HEK293 (cell line): ENCODE data around the gene DHRS12.

ENCODE experiments used
- CTCF ChIA-PET: fragments of 350-600 bp; formaldehyde crosslinking; extraction: SDS; loops from one replicate; lab custom pipeline; 2021; ENCODE audit warnings: antibody characterized with exemption; lab: Yijun Ruan, JAX
- POLR2A ChIA-PET: fragments of 300-600 bp; formaldehyde crosslinking; extraction: SDS; loops from one replicate; lab custom pipeline; 2020; ENCODE audit warnings: antibody characterized with exemption, inconsistent platforms; lab: Yijun Ruan, JAX
- H3K27ac ChIP-seq: fragments of 200-500 bp; sonication (Bioruptor generic); 2 replicates; pipeline ENCODE4 v1.5.1; 2014; ENCODE audit warnings: low read depth, low read length, control low read depth, inconsistent platforms; ENCODE audit errors: extremely low read depth
- H3K36me3 ChIP-seq, 2 experiments: fragments of 200-500 bp in 1 of 2; sonication (Bioruptor generic) in 1 of 2; 1 replicate in 1 of 2; 2 replicates in 1 of 2; pipeline ENCODE4 v1.5.1; 2014 to 2017; ENCODE audit warnings: inconsistent platforms in 2 of 2, low read length in 2 of 2; ENCODE audit not compliant: control insufficient read depth in 2 of 2, insufficient read depth in 1 of 2
- H3K4me1 ChIP-seq: fragments of 200-500 bp; sonication (Bioruptor generic); 2 replicates; pipeline ENCODE4 v1.5.1; 2014; ENCODE audit warnings: mild to moderate bottlenecking, low read length, inconsistent platforms; ENCODE audit not compliant: control insufficient read depth, insufficient read depth
- H3K4me3 ChIP-seq: 2 replicates; pipeline ENCODE4 v1.5.1; 2011; ENCODE audit warnings: low read depth, mild to moderate bottlenecking, control low read depth, low read length, moderate library complexity
- H3K9me3 ChIP-seq: fragments of 200-500 bp; sonication (Bioruptor generic); 2 replicates; pipeline ENCODE4 v1.5.1; 2014; ENCODE audit warnings: low read depth, low read length, inconsistent platforms; ENCODE audit not compliant: control insufficient read depth, insufficient read depth
- BCL6B ChIP-seq: fragments of 450-650 bp; formaldehyde crosslinking; IDR thresholded peaks from 2 replicates; pipeline ENCODE4 v1.5.1; 2017; ENCODE audit warnings: missing biosample characterization, missing genetic modification characterization
- ELK4 ChIP-seq: IDR thresholded peaks from 2 replicates; pipeline ENCODE4 v1.6.1; 2011; ENCODE audit warnings: mild to moderate bottlenecking, low read depth, low read length, borderline replicate concordance
- HOXD13 ChIP-seq: sonication (generic); formaldehyde crosslinking; IDR thresholded peaks from 2 replicates; pipeline ENCODE4 v1.8.0; 2022; ENCODE audit warnings: missing genetic modification reagents, borderline replicate concordance
- TRIM28 ChIP-seq: IDR thresholded peaks from 2 replicates; pipeline ENCODE4 v1.6.1; 2011; ENCODE audit warnings: low read length, control low read depth, borderline replicate concordance
- YY1 ChIP-seq: fragments of 450-650 bp; formaldehyde crosslinking; IDR thresholded peaks from 2 replicates; pipeline ENCODE4 v1.5.1; 2018; ENCODE audit warnings: missing biosample characterization, missing genetic modification characterization
- ZBTB6 ChIP-seq: fragments of 450-650 bp; formaldehyde crosslinking; IDR thresholded peaks from 2 replicates; pipeline ENCODE4 v1.5.1; 2017; ENCODE audit warnings: missing biosample characterization, missing genetic modification characterization
- ZEB2 ChIP-seq: fragments of 450-650 bp; formaldehyde crosslinking; IDR thresholded peaks from 2 replicates; pipeline ENCODE4 v1.5.1; 2016; ENCODE audit warnings: missing biosample characterization, missing genetic modification characterization
- ZIC2 ChIP-seq: fragments of 450-650 bp; formaldehyde crosslinking; IDR thresholded peaks from 2 replicates; pipeline ENCODE4 v1.5.1; 2016; ENCODE audit warnings: missing biosample characterization, missing genetic modification characterization
- ZNF133 ChIP-seq: fragments of 450-650 bp; formaldehyde crosslinking; IDR thresholded peaks from 2 replicates; pipeline ENCODE4 v1.5.1; 2016; ENCODE audit warnings: missing biosample characterization, missing genetic modification characterization
- ZNF18 ChIP-seq: fragments of 450-650 bp; formaldehyde crosslinking; IDR thresholded peaks from 2 replicates; pipeline ENCODE4 v1.5.1; 2016; ENCODE audit warnings: missing biosample characterization, missing genetic modification characterization
- ZNF211 ChIP-seq: fragments of 450-650 bp; formaldehyde crosslinking; IDR thresholded peaks from 2 replicates; pipeline ENCODE4 v1.5.1; 2016; ENCODE audit warnings: low read depth, missing biosample characterization, missing genetic modification characterization
- ZNF324 ChIP-seq: fragments of 450-650 bp; formaldehyde crosslinking; IDR thresholded peaks from 2 replicates; pipeline ENCODE4 v1.5.1; 2016; ENCODE audit warnings: missing biosample characterization, missing genetic modification characterization
- ZNF558 ChIP-seq: fragments of 450-650 bp; formaldehyde crosslinking; IDR thresholded peaks from 2 replicates; pipeline ENCODE4 v1.5.1; 2016; ENCODE audit warnings: missing biosample characterization, missing genetic modification characterization
- ZNF596 ChIP-seq: fragments of 450-650 bp; IDR thresholded peaks from 2 replicates; pipeline ENCODE4 v1.5.0; 2018; ENCODE audit warnings: missing biosample characterization, mild to moderate bottlenecking, missing genetic modification characterization, moderate library complexity
- ZNF624 ChIP-seq: fragments of 450-650 bp; formaldehyde crosslinking; IDR thresholded peaks from 2 replicates; pipeline ENCODE4 v1.5.1; 2017; ENCODE audit warnings: missing biosample characterization, missing genetic modification characterization
- ZNF670 ChIP-seq: fragments of 450-650 bp; formaldehyde crosslinking; IDR thresholded peaks from 2 replicates; pipeline ENCODE4 v1.5.1; 2016; ENCODE audit warnings: missing biosample characterization, missing genetic modification characterization, low read depth
- ZSCAN23 ChIP-seq: fragments of 450-650 bp; formaldehyde crosslinking; IDR thresholded peaks from 2 replicates; pipeline ENCODE4 v1.5.1; 2016; ENCODE audit warnings: missing biosample characterization, missing genetic modification characterization
- TF ChIP-seq, protein P1 (sequence below): fragments of 450-650 bp; formaldehyde crosslinking; IDR thresholded peaks from 2 replicates; pipeline ENCODE4 v1.5.1; 2016; ENCODE audit warnings: missing biosample characterization, missing genetic modification characterization, low read depth

DHRS12 gene

DNA sequence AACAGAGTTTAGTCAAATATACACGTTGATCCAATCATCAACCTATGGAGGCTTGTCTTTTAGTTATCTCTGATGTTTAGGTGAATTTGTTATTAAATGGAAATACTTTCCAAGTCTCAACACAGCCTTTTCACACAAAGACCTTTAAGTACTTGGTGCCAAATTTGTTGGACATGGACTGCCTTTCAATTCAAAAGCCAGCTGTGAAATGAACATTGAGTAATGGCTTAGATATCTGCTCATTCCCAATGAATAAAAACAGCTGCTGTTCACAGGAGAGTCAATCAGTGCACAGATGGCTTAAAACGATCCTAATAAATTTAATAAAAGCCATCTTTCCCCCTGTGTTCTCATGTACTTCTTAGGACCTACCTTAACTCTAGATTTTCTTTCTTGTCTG is 19.9 kb upstream of the DHRS12 start (continued):
- no peak for TF ChIP-seq ZIC2 (tag by site-specific recombination)

DNA sequence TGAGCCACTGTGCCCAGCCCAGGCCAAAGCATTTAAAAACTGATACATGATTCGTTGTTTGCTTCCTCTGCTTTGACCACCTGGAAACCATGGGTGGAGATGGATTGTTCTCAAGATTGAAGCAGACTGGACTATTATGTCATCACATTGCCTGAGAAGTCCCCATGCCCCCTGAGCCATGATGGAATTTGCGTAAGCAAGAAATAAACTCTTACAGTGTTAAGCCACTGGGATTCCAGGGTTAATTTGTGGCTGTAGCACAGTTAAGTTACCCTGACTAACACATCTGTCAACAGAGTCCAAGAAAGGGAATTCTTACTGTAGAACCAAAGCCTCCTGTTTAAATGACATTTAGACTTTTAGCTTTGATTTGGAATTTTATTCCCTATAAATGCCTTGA is 19.4 kb upstream of the DHRS12 start:
- POLR2A ChIA-PET, result no interaction called here
- H3K27ac ChIP-seq, result no peak overlapping the region

More for the DNA sequence above, 19.4 kb upstream of the DHRS12 start:
- H3K36me3 ChIP-seq, result no peaks in the 10 kb centered on the region
- no peak overlapping the region for H3K4me3 ChIP-seq
- TF ChIP-seq ZNF624 (tag by site-specific recombination), result no peak
- no peak for TF ChIP-seq ELK4
- TF ChIP-seq ZNF133, result no peak
- TF ChIP-seq, protein P1, sequence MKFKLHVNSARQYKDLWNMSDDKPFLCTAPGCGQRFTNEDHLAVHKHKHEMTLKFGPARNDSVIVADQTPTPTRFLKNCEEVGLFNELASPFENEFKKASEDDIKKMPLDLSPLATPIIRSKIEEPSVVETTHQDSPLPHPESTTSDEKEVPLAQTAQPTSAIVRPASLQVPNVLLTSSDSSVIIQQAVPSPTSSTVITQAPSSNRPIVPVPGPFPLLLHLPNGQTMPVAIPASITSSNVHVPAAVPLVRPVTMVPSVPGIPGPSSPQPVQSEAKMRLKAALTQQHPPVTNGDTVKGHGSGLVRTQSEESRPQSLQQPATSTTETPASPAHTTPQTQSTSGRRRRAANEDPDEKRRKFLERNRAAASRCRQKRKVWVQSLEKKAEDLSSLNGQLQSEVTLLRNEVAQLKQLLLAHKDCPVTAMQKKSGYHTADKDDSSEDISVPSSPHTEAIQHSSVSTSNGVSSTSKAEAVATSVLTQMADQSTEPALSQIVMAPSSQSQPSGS, result no peak
- TF ChIP-seq YY1 (tag by site-specific recombination), result no peak
- TF ChIP-seq ZSCAN23, result no peak
- TF ChIP-seq BCL6B, result no peak
- no peak for TF ChIP-seq TRIM28
- no peak for TF ChIP-seq ZNF211
- no peak for TF ChIP-seq HOXD13
- no peak for TF ChIP-seq ZBTB6 (tag by site-specific recombination)
- TF ChIP-seq ZNF558 (tag by site-specific recombination), result no peak
- no peak for TF ChIP-seq ZNF324
- TF ChIP-seq ZNF596 (tag by site-specific recombination), result no peak
- no peak for TF ChIP-seq ZNF18 (tag by site-specific recombination)
- TF ChIP-seq ZEB2 (tag by site-specific recombination), result no peak
- no peak for TF ChIP-seq ZNF670
- H3K4me1 ChIP-seq, result no peaks in the 10 kb centered on the region
- no peaks in the 10 kb centered on the region for H3K9me3 ChIP-seq
- CTCF ChIA-PET, result interaction anchor here (1.5 kb wide), 1 partner anchor 9 kb away, joined by 6 read pairs; no protein-coding TSS in a partner anchor
